K562 (cell line): Measurements from ENCODE around the gene GNAI2. TPM values are rescaled to one million over a fixed set of nuclear protein-coding genes. Genes with fewer than 3 reads are reported as not detected.

Source experiments
- CTCFL ChIP-seq: IDR thresholded peaks from 2 replicates; pipeline ENCODE4 v1.6.1; 2011; ENCODE audit warnings: borderline replicate concordance, low read depth, mild to moderate bottlenecking, moderate library complexity, low read length; ENCODE audit not compliant: insufficient read depth, poor library complexity, severe bottlenecking
- GATA2 ChIP-seq: sonication (generic); formaldehyde crosslinking; IDR thresholded peaks from 2 replicates; pipeline ENCODE4 v1.4.0; 2020; ENCODE audit warnings: mild to moderate bottlenecking, missing genetic modification reagents
- polyA plus RNA-seq, 8 experiments: library from polyadenylated mRNA; depleted of rRNA in 4 of 8; stranded (reverse) in 5 of 8; unstranded in 3 of 8; fragments of >200 nt; fragmentation: Nextera tagmentation in 2 of 8; fragmentation: Illumina TruSeq in 1 of 8; extraction: Ambion mirVana in 2 of 8; extraction: Trizol in 1 of 8; gene quantifications; 2 replicates each; pipeline versions ENCODE4 v1.2.1 to v1.2.3, GENCODE V29; 2011 to 2014; ENCODE audit warnings: inconsistent platforms in 1 of 8, missing spikeins in 1 of 8
- total RNA-seq, 7 experiments: library from RNA; depleted of rRNA in 6 of 7; stranded (reverse); fragments of >200 nt in 6 of 7; fragmentation: Illumina TruSeq in 2 of 7; extraction: Trizol in 2 of 7; gene quantifications; 2 replicates each; pipeline versions ENCODE4 v1.2.1 to v1.2.3, GENCODE V29; 2011 to 2021; ENCODE audit warnings: low replicate concordance in 1 of 7
- TF ChIP-seq, protein P1 (sequence below): fragments of 200-600 bp; sonication (generic); IDR thresholded peaks from one replicate; pipeline ENCODE4 v1.6.1; 2012; ENCODE audit warnings: mild to moderate bottlenecking, low read depth, low read length, inconsistent platforms
- TF ChIP-seq, protein P2 (sequence below): fragments of 200-800 bp; sonication (Bioruptor generic); IDR thresholded peaks from 2 replicates; pipeline ENCODE4 v1.6.1; 2017; ENCODE audit warnings: missing genetic modification characterization, missing compliant biosample characterization

The GNAI2 gene
- total and polyA plus RNA-seq, 9 of the 15 experiments (the other 6 are each of a cell fraction or from before 2014, with no cell fraction given): 1.1 to 72.2 (median 42.7) TPM

- TF ChIP-seq, protein P1, sequence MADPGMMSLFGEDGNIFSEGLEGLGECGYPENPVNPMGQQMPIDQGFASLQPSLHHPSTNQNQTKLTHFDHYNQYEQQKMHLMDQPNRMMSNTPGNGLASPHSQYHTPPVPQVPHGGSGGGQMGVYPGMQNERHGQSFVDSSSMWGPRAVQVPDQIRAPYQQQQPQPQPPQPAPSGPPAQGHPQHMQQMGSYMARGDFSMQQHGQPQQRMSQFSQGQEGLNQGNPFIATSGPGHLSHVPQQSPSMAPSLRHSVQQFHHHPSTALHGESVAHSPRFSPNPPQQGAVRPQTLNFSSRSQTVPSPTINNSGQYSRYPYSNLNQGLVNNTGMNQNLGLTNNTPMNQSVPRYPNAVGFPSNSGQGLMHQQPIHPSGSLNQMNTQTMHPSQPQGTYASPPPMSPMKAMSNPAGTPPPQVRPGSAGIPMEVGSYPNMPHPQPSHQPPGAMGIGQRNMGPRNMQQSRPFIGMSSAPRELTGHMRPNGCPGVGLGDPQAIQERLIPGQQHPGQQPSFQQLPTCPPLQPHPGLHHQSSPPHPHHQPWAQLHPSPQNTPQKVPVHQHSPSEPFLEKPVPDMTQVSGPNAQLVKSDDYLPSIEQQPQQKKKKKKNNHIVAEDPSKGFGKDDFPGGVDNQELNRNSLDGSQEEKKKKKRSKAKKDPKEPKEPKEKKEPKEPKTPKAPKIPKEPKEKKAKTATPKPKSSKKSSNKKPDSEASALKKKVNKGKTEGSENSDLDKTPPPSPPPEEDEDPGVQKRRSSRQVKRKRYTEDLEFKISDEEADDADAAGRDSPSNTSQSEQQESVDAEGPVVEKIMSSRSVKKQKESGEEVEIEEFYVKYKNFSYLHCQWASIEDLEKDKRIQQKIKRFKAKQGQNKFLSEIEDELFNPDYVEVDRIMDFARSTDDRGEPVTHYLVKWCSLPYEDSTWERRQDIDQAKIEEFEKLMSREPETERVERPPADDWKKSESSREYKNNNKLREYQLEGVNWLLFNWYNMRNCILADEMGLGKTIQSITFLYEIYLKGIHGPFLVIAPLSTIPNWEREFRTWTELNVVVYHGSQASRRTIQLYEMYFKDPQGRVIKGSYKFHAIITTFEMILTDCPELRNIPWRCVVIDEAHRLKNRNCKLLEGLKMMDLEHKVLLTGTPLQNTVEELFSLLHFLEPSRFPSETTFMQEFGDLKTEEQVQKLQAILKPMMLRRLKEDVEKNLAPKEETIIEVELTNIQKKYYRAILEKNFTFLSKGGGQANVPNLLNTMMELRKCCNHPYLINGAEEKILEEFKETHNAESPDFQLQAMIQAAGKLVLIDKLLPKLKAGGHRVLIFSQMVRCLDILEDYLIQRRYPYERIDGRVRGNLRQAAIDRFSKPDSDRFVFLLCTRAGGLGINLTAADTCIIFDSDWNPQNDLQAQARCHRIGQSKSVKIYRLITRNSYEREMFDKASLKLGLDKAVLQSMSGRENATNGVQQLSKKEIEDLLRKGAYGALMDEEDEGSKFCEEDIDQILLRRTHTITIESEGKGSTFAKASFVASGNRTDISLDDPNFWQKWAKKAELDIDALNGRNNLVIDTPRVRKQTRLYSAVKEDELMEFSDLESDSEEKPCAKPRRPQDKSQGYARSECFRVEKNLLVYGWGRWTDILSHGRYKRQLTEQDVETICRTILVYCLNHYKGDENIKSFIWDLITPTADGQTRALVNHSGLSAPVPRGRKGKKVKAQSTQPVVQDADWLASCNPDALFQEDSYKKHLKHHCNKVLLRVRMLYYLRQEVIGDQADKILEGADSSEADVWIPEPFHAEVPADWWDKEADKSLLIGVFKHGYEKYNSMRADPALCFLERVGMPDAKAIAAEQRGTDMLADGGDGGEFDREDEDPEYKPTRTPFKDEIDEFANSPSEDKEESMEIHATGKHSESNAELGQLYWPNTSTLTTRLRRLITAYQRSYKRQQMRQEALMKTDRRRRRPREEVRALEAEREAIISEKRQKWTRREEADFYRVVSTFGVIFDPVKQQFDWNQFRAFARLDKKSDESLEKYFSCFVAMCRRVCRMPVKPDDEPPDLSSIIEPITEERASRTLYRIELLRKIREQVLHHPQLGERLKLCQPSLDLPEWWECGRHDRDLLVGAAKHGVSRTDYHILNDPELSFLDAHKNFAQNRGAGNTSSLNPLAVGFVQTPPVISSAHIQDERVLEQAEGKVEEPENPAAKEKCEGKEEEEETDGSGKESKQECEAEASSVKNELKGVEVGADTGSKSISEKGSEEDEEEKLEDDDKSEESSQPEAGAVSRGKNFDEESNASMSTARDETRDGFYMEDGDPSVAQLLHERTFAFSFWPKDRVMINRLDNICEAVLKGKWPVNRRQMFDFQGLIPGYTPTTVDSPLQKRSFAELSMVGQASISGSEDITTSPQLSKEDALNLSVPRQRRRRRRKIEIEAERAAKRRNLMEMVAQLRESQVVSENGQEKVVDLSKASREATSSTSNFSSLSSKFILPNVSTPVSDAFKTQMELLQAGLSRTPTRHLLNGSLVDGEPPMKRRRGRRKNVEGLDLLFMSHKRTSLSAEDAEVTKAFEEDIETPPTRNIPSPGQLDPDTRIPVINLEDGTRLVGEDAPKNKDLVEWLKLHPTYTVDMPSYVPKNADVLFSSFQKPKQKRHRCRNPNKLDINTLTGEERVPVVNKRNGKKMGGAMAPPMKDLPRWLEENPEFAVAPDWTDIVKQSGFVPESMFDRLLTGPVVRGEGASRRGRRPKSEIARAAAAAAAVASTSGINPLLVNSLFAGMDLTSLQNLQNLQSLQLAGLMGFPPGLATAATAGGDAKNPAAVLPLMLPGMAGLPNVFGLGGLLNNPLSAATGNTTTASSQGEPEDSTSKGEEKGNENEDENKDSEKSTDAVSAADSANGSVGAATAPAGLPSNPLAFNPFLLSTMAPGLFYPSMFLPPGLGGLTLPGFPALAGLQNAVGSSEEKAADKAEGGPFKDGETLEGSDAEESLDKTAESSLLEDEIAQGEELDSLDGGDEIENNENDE: no peak
- TF ChIP-seq CTCFL (peak; percentile 42), GATA2 (CRISPR knock-in tag) (no peak)
- TF ChIP-seq, protein P2, sequence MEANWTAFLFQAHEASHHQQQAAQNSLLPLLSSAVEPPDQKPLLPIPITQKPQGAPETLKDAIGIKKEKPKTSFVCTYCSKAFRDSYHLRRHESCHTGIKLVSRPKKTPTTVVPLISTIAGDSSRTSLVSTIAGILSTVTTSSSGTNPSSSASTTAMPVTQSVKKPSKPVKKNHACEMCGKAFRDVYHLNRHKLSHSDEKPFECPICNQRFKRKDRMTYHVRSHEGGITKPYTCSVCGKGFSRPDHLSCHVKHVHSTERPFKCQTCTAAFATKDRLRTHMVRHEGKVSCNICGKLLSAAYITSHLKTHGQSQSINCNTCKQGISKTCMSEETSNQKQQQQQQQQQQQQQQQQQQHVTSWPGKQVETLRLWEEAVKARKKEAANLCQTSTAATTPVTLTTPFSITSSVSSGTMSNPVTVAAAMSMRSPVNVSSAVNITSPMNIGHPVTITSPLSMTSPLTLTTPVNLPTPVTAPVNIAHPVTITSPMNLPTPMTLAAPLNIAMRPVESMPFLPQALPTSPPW (CRISPR knock-in tag): peak; percentile 90
Observed at GRCh38 chr3:50194128-50194902, 41.7 kb upstream of the GNAI2 start (continued).
